Endothelial cell of umbilical vein (primary cell): ENCODE results near the gene MLPH.

Experiments used
- CTCF ChIP-seq, 2 donors: IDR thresholded peaks; 1 replicate in 1 of 2; 2 replicates in 1 of 2; pipeline ENCODE4 v1.5.1; 2011; ENCODE audit warnings: low read length in 2 of 2, mild to moderate bottlenecking in 2 of 2, moderate library complexity in 2 of 2, control low read depth in 1 of 2, inconsistent platforms in 1 of 2, low read depth in 1 of 2; ENCODE audit not compliant: insufficient read depth in 1 of 2; ENCODE audit errors: extremely low read depth in 1 of 2
- POLR2A ChIP-seq: IDR thresholded peaks from 2 replicates; pipeline ENCODE4 v1.6.1; 2012; ENCODE audit warnings: low read depth, mild to moderate bottlenecking, control low read depth, low read length
- POLR2AphosphoS5 ChIP-seq: IDR thresholded peaks from 2 replicates; pipeline ENCODE4 v1.6.1; 2012; ENCODE audit warnings: low read depth, mild to moderate bottlenecking, control low read depth, low read length, moderate library complexity; ENCODE audit not compliant: insufficient read depth
- TF ChIP-seq, protein P1 (sequence below): IDR thresholded peaks from 2 replicates; pipeline ENCODE4 v1.6.1; 2011; ENCODE audit not compliant: insufficient read depth, insufficient read length

DNA sequence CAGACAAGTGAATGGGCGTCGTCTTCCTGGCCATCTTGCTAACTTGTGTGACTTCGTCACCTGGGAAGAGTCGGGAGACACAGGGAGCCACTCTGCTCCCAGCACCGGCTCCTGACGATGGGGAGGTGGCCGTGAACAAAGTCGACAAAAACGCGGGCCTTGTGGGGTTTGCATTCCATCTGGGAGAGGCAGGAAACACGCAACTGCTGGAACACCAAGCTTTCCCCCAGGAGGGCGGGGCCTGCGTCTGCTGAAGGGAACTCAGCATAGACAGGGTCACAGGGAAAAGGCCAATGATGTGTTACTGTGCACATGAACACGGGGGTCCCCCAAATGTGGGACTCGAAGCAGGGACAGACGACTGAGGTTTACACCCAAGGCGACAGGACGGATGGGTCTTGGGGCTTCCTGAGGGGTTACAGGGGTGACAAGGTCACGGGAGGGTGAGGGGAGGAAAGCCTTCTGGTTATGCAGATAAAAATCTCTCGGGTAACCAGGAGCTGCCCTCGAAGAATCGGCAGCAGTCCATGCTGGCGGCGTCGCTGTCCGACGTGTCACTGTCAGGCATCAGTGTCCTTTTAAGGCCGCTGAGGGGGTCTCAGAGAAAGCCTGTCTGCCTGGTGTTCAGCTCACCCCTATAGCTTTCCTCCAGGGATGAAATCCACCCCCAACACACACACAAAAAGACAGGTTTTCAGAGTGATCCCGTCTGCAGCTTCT, 51.1 kb downstream of the MLPH start:
- TF ChIP-seq POLR2AphosphoS5: no peak
- no peak for TF ChIP-seq POLR2A
- TF ChIP-seq CTCF (IDR thresholded peaks at IDR 0.05; ENCODE audit: extremely low read depth in 1 of 2, insufficient read depth in 1 of 2, low read depth in 1 of 2, low read length in 2 of 2): no peak
- TF ChIP-seq, protein P1, sequence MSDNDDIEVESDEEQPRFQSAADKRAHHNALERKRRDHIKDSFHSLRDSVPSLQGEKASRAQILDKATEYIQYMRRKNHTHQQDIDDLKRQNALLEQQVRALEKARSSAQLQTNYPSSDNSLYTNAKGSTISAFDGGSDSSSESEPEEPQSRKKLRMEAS: no peak
